Activated naive CD8-positive, alpha-beta T cell treated with anti-CD3 and anti-CD28 coated beads, Interleukin-2, amount 50 U/mL, for 16 hours (primary cell): Measurements from ENCODE around the gene PTPRU.

Experiments used
- DNase-seq: peaks from one replicate; pipeline ENCODE4 v3.0.0-alpha.2; 2020; ENCODE audit warnings: low read depth, low spot score

The PTPRU gene

DNA sequence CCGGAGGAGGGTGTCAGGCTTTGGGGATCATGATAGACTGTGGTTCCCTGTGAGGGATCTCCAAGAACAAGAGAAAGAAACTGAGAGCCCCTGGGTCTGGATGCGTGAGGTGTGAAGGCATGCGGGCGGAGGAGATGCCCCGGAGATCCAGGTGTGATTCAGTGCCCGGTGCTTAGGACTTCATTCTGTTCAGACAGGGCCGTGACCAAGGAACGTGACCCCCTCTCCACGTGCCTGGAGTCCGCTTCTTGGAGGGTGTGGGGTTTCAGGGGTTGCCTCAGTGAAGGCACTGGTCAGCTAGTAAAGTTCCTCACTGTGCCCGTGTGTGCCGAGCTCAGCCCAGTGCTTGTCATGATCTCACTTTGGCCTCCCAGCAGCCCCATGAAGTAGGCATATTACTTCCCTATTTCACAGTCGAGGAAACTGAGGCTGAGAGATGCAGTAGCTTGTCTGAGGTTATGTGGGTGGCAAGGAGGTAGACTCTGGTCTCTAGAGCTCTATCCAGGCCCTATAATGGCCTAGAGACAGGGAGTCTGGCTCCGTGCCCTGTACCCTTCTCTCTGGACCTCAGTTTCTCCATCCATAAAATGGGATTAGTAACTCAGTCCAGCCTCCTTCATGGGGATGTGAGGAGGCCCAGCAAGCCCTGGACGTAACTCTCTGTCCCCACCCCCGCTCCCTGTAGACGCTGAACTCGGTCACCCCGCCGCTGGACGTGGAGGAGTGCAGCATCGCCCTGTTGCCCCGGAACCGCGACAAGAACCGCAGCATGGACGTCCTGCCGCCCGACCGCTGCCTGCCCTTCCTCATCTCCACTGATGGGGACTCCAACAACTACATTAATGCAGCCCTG lies 81.0 kb downstream of the PTPRU start:
- no peak for DNase-seq

- no peak for DNase-seq
Measured at GRCh38 chr1:29317916-29318530, 81.7 kb downstream of the PTPRU start.

GRCh38 chr1:29318724-29319123 lies 82.4 kb downstream of the PTPRU start:
- DNase-seq = no peak

GRCh38 chr1:29319300-29320110 lies 83.2 kb downstream of the PTPRU start:
- DNase-seq = no peak

GRCh38 chr1:29320156-29320940 lies 84.0 kb downstream of the PTPRU start:
- DNase-seq = no peak

DNA sequence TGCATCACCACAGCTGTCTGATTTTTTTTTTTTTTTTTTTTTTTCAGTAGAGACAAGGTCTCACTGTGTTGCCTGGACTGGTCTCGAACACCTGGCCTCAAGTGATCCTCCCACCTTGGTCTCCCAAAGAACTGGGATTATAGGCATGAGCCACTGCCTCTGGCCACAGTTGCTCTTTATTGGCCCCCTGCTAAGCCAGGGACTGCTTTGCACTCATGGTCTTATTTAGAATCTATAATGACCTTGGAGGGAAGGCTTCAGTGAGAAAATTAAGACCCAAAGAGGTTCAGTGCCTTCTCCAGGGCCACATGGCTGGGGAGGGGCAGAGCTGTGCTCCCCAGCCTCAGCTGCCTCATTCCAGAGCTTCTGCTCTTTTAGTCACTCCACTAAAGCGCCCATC lies 84.9 kb downstream of the PTPRU start:
- DNase-seq = no peak

DNA sequence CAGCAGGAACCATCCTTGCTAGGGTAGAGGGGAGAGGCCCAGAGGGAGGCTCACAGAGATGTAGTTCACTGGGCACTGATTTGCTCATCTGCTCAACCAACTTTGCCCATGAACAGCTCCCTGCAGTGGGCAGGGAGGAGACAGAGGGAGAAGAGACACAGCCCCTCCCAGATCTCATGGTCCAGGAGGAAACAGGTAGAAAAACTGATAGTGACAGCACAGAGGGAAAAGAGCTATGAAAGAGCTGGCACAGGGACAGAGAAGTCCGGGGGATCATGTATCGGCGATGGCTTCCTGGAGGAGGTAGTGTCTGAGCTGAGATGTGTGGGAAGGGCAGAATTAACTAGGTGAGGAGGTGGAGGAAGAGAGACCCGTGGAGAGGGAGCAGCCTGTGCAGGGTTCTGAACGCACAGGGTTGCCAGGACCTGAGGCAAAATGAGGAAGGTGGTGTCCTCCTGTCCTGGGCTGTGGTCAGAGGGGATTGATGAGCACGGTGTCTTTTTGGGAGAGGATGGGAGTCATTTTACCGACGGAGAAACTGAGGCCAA lies 85.9 kb downstream of the PTPRU start:
- DNase-seq = no peak

DNA sequence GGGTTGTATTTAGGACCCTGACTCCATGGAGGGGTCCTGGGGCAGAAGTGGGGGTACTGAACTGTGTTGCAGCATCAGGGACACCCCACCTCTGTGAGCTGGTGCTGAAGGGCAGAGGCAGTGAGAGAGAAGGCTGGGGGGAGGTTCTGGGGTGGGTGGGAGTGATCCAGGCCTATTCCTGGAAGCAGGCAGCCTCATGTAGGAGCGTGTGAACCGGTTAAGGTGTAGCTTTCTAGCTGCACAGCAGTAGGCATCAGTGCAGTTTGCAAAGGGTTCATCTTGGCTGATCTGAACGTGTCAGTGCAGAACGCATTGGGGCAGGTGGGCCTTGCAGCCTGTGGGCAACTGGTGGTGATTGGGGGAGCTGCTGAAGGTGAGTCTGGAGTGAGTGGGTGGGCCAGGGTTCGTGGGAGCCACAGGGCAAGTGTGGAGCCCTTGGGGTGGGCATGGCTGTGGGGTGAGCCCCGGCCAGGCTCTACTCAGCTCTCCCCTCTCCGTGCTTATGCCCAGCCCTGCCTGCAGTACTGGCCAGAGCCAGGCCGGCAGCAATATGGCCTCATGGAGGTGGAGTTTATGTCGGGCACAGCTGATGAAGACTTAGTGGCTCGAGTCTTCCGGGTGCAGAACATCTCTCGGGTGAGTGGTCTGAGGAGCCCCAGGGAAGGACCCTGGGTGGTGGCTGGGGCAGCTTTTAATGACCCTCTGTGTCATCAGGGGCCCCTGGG lies 86.7 kb downstream of the PTPRU start:
- DNase-seq = no peak

DNA sequence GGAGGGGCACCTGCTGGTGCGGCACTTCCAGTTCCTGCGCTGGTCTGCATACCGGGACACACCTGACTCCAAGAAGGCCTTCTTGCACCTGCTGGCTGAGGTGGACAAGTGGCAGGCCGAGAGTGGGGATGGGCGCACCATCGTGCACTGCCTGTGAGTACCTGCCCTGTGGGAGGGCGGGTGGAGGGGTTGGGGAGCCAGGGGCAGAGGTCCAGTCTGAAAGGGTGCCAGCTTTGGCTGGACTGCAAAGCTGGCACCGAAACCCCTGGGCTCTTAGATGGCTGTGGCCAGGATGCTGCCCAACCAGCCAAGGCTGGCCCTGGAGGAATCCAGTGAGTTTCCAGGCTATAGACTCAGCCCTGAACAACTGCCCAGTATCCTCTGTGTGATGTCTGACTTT lies 87.3 kb downstream of the PTPRU start:
- no peak for DNase-seq

DNA sequence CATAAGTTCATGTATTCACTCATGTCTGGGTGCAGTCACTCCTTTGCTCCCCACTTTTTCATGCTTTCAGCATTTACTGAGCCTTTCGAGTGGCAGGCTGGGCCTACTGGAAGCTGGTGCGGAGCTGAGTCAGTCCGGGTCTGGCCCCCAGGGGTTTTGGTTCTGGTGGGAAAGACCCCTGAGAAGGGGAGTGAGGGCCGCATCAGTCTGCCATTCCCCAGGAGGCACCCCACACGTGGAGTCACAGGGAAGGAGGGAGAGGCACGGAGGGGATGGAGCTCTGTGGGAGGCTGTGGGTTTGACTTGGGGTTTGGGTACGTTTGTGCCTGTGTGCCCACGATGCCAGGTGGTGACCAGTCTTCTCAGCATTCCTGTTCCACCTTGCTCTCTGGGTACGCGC lies 87.9 kb downstream of the PTPRU start:
- DNase-seq = no peak

DNA sequence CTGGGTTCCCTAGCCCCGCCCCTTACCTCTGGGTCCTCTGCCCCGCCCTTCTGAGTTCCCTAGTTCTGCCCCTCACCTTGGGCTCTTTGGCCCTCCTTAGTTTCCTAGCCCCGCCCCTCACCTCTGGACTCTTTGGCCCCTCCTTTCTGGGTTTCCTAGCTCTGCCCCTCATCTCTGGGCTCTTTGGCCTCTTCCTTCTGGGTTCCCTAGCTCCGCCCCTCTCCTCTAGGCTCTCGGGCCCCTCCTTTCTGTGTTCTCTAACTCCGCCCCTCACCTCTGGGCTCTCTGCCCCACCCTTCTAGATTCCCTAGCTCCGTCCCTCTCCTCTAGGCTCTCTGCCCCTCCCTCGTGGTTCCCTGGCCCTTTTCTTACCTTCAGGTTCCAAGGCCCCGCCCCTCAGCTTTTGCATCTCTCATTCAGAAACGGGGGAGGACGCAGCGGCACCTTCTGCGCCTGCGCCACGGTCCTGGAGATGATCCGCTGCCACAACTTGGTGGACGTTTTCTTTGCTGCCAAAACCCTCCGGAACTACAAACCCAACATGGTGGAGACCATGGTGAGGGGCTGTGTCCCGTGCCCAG lies 88.5 kb downstream of the PTPRU start:
- DNase-seq = no peak

- no peak for DNase-seq
Measured at GRCh38 chr1:29325675-29326074, 89.4 kb downstream of the PTPRU start.

- DNase-seq = no peak
Measured at GRCh38 chr1:29326123-29326522, 89.8 kb downstream of the PTPRU start.

DNA sequence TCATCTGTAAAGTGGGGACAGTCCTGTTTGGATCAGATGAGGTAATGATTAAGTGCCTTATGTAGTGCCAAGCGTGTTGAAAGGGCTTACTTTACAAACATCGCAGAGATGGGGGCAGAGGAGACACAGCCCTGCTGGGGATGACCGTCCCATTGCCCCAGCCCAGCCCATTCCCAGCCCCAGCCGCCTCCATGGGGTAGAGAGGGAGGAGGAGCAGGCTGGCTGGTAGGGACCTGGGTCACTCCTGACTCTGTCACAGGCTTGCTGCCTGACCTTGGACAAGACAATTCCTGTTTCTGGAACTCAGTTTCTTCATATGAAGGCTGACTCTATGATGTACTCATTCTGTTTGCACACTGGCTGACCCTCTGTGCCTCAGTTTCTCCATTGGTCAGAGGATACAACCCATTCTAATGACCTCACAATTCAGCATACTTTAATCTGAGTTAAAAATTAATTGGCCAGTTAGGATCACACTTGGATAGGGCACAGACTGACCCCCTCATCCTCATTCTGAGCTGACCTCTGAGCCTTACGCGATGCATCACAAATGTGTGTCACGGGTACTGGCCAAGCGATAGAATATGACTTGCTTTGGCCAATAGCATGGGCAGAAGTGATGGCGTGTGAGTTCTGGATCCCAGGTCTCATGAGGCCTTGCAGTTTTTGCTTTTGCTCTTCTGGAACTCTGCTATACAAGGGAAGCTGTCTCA lies 91.1 kb downstream of the PTPRU start:
- DNase-seq = no peak

- DNase-seq = no peak
Measured at GRCh38 chr1:29329022-29329775, 92.9 kb downstream of the PTPRU start.

DNA sequence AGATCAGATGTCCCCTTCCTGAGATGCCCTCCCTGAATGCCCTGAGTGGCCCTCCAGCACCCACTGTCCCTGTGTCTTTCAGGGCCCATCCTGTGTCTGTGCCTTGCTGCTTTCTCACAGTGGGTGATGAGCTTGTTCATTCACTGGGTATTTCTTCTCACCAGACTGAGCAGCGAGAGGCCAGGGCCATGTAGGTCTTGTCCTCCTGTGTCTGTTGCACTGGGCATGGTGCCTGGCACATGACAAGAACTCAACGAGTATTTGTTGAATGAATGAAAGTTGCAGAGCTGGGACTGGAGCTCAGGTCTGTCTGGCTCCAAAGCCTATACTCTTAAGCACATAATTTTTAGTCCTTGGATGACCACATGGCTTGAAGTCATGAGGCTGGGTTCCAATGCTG lies 93.8 kb downstream of the PTPRU start:
- no peak for DNase-seq

DNA sequence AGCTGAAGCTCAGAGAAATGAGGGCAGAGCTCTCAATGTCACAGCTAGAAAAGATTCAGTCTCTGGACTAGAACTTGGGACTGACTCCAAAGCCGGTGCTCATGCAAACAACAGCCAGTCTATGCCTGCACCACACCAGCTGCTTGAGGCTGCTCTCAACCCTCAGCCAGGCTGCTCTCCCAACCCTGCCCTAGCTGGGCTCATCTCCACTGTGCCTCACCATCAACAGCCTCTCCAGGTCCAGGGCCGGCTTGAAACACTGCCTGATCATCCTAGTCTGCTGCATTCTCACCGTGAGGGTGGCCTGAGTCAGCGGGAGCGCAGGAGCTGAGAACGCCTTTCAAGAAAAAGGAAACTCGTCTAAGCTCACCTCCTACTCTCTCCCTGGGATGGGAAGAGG lies 94.5 kb downstream of the PTPRU start:
- no peak for DNase-seq

DNA sequence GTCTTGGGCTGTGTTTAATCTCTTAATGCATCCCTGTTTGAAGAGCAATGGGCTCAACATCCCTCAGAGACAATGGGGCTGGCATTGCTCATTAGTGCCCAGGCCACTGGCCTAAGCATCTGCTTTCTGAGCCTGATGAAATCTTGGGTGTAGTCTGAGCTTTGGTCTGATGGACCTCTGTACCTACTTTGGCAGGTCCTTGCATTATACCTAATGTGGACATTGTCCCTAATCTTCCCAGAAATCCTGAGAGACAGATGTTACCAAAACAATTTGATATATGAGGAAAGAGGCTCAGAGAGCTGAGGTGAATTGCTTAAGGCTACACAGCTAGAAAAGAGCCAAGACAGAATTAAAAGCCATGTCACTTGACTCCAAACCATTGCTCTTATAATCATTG lies 95.0 kb downstream of the PTPRU start:
- no peak for DNase-seq

DNA sequence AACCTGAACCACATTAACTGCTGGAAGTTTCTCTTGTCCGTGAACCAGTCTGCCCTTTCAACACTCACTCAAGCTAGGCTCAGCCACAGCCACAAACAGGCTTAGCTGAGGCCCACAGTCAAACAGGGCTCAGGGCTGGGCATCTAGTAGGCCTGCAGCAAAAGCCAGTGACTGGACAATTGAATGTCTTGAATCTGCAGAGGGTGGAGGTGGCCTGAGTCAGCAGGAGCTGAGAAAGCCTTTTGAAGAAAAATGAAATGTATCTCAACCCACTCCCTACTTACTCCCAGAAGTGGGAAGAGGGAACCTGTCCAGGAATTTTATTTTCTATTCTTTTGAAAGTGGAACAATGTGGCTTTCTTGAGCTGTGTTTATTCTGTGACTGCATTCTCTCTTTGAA lies 95.4 kb downstream of the PTPRU start:
- no peak for DNase-seq
